B cell (primary cell): Measurements from ENCODE around the gene HIGD2A. TPM values are rescaled to one million over a fixed set of nuclear protein-coding genes. Genes with fewer than 3 reads are reported as not detected.

Source experiments
- ATAC-seq: fragments of 200-7000 bp; cut with Tn5 transposase; one replicate; pipeline ENCODE4 v1.10.0; 2021; ENCODE audit warnings: low read depth, mild to moderate bottlenecking, moderate number of reproducible peaks, moderate library complexity
- CTCF ChIA-PET: fragments of 350-600 bp; sonication (Branson Sonifier 250); formaldehyde crosslinking; loops from one replicate; lab custom pipeline; 2021; ENCODE audit warnings: antibody characterized with exemption, inconsistent platforms; lab: Charles Lee
- POLR2A ChIA-PET: fragments of 350-600 bp; sonication (Branson Sonifier 250); formaldehyde crosslinking; loops from one replicate; lab custom pipeline; 2021; ENCODE audit warnings: antibody characterized with exemption; lab: Charles Lee
- DNase-seq: peaks from one replicate; pipeline ENCODE4 v3.0.0; 2013
- H2AFZ ChIP-seq: 2 replicates; pipeline ENCODE4 v1.6.1; 2012; ENCODE audit warnings: mild to moderate bottlenecking, low read depth, low read length; ENCODE audit not compliant: insufficient read depth, poor library complexity, severe bottlenecking
- H3K27ac ChIP-seq, 2 donors: 1 replicate in 1 of 2; 2 replicates in 1 of 2; pipeline ENCODE4 v1.5.1; 2012 to 2013; ENCODE audit warnings: low read length in 2 of 2, mild to moderate bottlenecking in 2 of 2, moderate library complexity in 1 of 2
- H3K27me3 ChIP-seq, 4 experiments: fragments of 200-600 bp in 1 of 4; sonication (generic) in 1 of 4; replicated peaks in 1 of 4; 1 replicate in 2 of 4; 2 replicates in 2 of 4; pipeline versions ENCODE4 v1.6.1 to v1.7.0; 2013 to 2016; ENCODE audit warnings: low read length in 3 of 4, mild to moderate bottlenecking in 2 of 4, mixed read lengths in 1 of 4, moderate library complexity in 1 of 4; ENCODE audit not compliant: insufficient read depth in 4 of 4, control insufficient read depth in 3 of 4; ENCODE audit errors: control extremely low read depth in 1 of 4
- H3K36me3 ChIP-seq, 2 experiments: replicated peaks in 1 of 2; 1 replicate in 1 of 2; 2 replicates in 1 of 2; pipeline versions ENCODE4 v1.6.1 to v1.7.1; 2013; ENCODE audit warnings: low read length in 1 of 2; ENCODE audit not compliant: insufficient read depth in 2 of 2, control insufficient read depth in 1 of 2; ENCODE audit errors: control extremely low read depth in 1 of 2, extremely low read depth in 1 of 2
- H3K4me1 ChIP-seq, 2 donors: fragments of 200-600 bp in 1 of 2; sonication (generic) in 1 of 2; 1 replicate in 1 of 2; 2 replicates in 1 of 2; pipeline versions ENCODE4 v1.5.1 to v1.6.1; 2013 to 2017; ENCODE audit warnings: low read length in 2 of 2; ENCODE audit not compliant: control insufficient read depth in 2 of 2, insufficient read depth in 2 of 2
- H3K4me2 ChIP-seq: replicated peaks from 2 replicates; pipeline ENCODE3; 2012; ENCODE audit warnings: mild to moderate bottlenecking, low read depth, low read length; ENCODE audit not compliant: poor library complexity, severe bottlenecking
- H3K4me3 ChIP-seq, 5 experiments: fragments of 200-600 bp in 1 of 5; sonication (generic) in 1 of 5; 1 replicate in 3 of 5; 2 replicates in 2 of 5; pipeline versions ENCODE4 v1.5.1 to v1.7.0; 2011 to 2016; ENCODE audit warnings: low read length in 4 of 5, mild to moderate bottlenecking in 4 of 5, low read depth in 2 of 5, control low read depth in 1 of 5, moderate library complexity in 1 of 5; ENCODE audit not compliant: insufficient read depth in 1 of 5; ENCODE audit errors: control extremely low read depth in 1 of 5, extremely low read depth in 1 of 5
- H3K79me2 ChIP-seq: fragments of 200-600 bp; sonication (generic); one replicate; pipeline ENCODE4 v1.6.0; 2016; ENCODE audit warnings: low read length; ENCODE audit not compliant: control insufficient read depth, insufficient read depth
- H3K9ac ChIP-seq: fragments of 200-600 bp; sonication (generic); 2 replicates; pipeline ENCODE4 v1.6.1; 2017; ENCODE audit warnings: mild to moderate bottlenecking, low read length, moderate library complexity
- H3K9me3 ChIP-seq, 3 donors: one replicate each; pipeline versions ENCODE4 v1.6.1 to v1.7.1; 2013; ENCODE audit warnings: low read length in 2 of 3; ENCODE audit not compliant: control insufficient read depth in 2 of 3, insufficient read depth in 1 of 3; ENCODE audit errors: control extremely low read depth in 1 of 3
- H4K20me1 ChIP-seq: 2 replicates; pipeline ENCODE4 v1.6.0; 2012; ENCODE audit warnings: mild to moderate bottlenecking, low read length; ENCODE audit not compliant: insufficient read depth, control insufficient read depth, poor library complexity, severe bottlenecking
- H3K27ac Mint-ChIP-seq: one replicate; pipeline ENCODE4 v1.8.0; 2021; ENCODE audit warnings: mixed read lengths
- H3K27me3 Mint-ChIP-seq: one replicate; pipeline ENCODE4 v1.8.0; 2021; ENCODE audit warnings: mixed read lengths
- H3K4me1 Mint-ChIP-seq: one replicate; pipeline ENCODE4 v1.8.0; 2021; ENCODE audit warnings: mixed read lengths
- H3K4me3 Mint-ChIP-seq: one replicate; pipeline ENCODE4 v1.8.0; 2021; ENCODE audit warnings: mixed read lengths
- H3K9me3 Mint-ChIP-seq: one replicate; pipeline ENCODE4 v1.8.0; 2022; ENCODE audit warnings: mixed read lengths; ENCODE audit not compliant: insufficient read depth
- EZH2 ChIP-seq: IDR thresholded peaks from 2 replicates; pipeline ENCODE4 v1.6.1; 2012; ENCODE audit warnings: borderline replicate concordance, low read depth, mild to moderate bottlenecking, moderate library complexity, low read length; ENCODE audit not compliant: insufficient read depth, poor library complexity, severe bottlenecking
- WGBS: methylation state at CpG from one replicate; pipeline ENCODE4 v1.1.5; 2013; ENCODE audit warnings: missing lambda C conversion rate; ENCODE audit not compliant: insufficient coverage; 5-methylcytosine and 5-hydroxymethylcytosine counted together
- intact Hi-C: fragments of 100-400 bp; cut with micrococcal nuclease; formaldehyde crosslinking; loops from one replicate; pipeline ENCODE4 v1.10.0; 2022
- polyA plus RNA-seq: library from polyadenylated mRNA; depleted of rRNA; stranded (reverse); fragments of >200 nt; gene quantifications from 2 replicates; pipeline ENCODE4 v1.2.3, GENCODE V29; 2012
- total RNA-seq, 2 donors: library from RNA; stranded (reverse); fragments of 120-200 nt in 1 of 2; gene quantifications; 1 replicate in 1 of 2; 2 replicates in 1 of 2; pipeline versions ENCODE4 v1.2.3 to v1.2.4, GENCODE V29; 2013 to 2022
- TF ChIP-seq, protein P1 (sequence below): fragments of 200-600 bp; IDR thresholded peaks from one replicate; pipeline ENCODE4 v1.8.0; 2022; ENCODE audit warnings: antibody characterized with exemption, mild to moderate bottlenecking

Gene HIGD2A
- total and polyA plus RNA-seq, 2 donors (not counting 1 experiment from before 2014, with no cell fraction given) = 80.1 to 212 TPM

DNA sequence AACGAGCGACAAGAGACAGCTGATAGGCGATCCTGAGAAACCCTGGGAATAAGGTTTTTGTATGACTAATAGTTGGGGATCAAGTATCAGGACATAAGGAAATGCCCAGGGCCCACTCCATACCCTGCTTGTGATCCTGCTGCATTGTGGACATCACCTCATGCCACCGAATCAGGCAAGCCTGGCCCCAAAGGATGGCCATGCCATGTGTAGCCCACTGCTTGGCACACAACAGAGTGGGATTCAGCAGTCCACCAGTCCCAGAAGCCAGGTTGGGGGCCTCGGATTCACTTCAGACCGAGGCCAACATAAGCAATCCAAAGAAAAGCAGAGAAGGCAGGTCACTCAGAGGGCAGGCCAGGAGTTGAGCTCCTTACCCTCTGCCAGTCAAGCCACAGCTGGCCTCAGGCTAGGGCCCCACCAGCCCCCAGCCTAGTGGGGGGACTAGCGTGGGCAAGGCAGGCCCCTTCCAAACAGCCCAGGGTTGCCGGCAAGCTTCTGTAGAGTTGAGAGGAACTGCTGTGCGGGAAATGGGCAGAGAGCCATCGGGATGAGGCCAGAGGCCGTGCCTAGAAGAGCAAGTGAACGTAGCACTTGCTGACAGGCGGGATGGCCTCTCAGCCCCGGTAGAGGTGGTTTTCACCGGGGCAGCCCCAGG is 5.2 kb upstream of the HIGD2A start:
- peaks cover 22 to 26% of the 10 kb centered on the region in 2 donors for H3K4me1 ChIP-seq
- H3K27me3 ChIP-seq = no peaks in the 10 kb centered on the region
- no peak overlapping the region for H3K4me3 ChIP-seq
- no peak overlapping the region for H2AFZ ChIP-seq
- Mint-ChIP-seq H3K4me1 (peaks cover 27% of the 10 kb centered on the region), H3K27me3 (no peaks in the 10 kb centered on the region), H3K4me3 (no peak overlapping the region), H3K27ac (no peak overlapping the region), H3K9me3 (no peaks in the 10 kb centered on the region)
- H3K79me2 ChIP-seq = peaks cover 33% of the 10 kb centered on the region
- H3K27ac ChIP-seq = no peak overlapping the region
- intact Hi-C loops = loop anchor here (10.0 kb wide), 1 partner anchor 149 kb away; the partner anchor contains the start of gene SIMC1
- ATAC-seq = no peak
- no peak for DNase-seq
- POLR2A ChIA-PET = no interaction called here
- TF ChIP-seq EZH2 = no peak
- TF ChIP-seq, protein P1, sequence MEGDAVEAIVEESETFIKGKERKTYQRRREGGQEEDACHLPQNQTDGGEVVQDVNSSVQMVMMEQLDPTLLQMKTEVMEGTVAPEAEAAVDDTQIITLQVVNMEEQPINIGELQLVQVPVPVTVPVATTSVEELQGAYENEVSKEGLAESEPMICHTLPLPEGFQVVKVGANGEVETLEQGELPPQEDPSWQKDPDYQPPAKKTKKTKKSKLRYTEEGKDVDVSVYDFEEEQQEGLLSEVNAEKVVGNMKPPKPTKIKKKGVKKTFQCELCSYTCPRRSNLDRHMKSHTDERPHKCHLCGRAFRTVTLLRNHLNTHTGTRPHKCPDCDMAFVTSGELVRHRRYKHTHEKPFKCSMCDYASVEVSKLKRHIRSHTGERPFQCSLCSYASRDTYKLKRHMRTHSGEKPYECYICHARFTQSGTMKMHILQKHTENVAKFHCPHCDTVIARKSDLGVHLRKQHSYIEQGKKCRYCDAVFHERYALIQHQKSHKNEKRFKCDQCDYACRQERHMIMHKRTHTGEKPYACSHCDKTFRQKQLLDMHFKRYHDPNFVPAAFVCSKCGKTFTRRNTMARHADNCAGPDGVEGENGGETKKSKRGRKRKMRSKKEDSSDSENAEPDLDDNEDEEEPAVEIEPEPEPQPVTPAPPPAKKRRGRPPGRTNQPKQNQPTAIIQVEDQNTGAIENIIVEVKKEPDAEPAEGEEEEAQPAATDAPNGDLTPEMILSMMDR = no peak
- H3K9ac ChIP-seq = no peak overlapping the region
- H3K36me3 ChIP-seq = peaks cover 5 to 56% of the 10 kb centered on the region in 2 experiments
- H4K20me1 ChIP-seq = peaks cover 9% of the 10 kb centered on the region
- 88% methylated on average over 9 of the region's 15 CpGs for WGBS
- CTCF ChIA-PET = no interaction called here
- no peaks in the 10 kb centered on the region for H3K9me3 ChIP-seq
- no peak overlapping the region for H3K4me2 ChIP-seq

DNA sequence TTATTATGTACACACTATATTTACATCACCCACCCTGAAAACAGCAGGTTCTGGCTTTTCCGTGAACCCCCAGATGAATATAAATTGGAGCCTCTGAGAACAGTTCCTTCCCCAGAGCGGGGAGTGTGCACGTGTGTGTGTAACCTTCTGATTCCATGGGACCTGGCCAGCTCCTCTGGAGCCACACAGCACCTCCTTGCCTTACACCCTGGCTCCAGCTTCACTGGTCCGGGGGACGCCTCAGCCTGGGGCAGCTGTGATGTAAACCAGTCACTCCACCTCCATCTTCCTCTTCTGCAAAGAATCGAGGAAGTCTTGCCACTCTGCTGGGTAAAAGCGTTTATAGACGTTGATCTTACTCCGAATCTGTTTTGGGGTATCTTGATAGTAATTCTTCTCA is 4.6 kb upstream of the HIGD2A start:
- no peak for DNase-seq
- Histone ChIP-seq H3K9me3 (no peaks in the 10 kb centered on the region), H3K4me3 (no peak overlapping the region), H3K36me3 (peaks cover 5 to 56% of the 10 kb centered on the region in 2 experiments), H4K20me1 (peaks cover 9% of the 10 kb centered on the region), H3K4me1 (peaks cover 22 to 26% of the 10 kb centered on the region in 2 donors), H3K9ac (no peak overlapping the region), H2AFZ (no peak overlapping the region), H3K27me3 (no peaks in the 10 kb centered on the region), H3K79me2 (peaks cover 34% of the 10 kb centered on the region), H3K4me2 (no peak overlapping the region), H3K27ac (no peak overlapping the region)
- no peaks in the 10 kb centered on the region for H3K27me3 Mint-ChIP-seq
- ChIA-PET CTCF (no interaction called here), POLR2A (no interaction called here)
- H3K9me3 Mint-ChIP-seq = no peaks in the 10 kb centered on the region
- no peak for ATAC-seq
- intact Hi-C loops = loop anchor here (10.0 kb wide), 1 partner anchor 149 kb away; the partner anchor contains the start of gene SIMC1
- TF ChIP-seq, protein P1 = no peak
- no peak for TF ChIP-seq EZH2
- no peak overlapping the region for H3K4me3 Mint-ChIP-seq
- H3K27ac Mint-ChIP-seq = no peak overlapping the region
- H3K4me1 Mint-ChIP-seq = peaks cover 28% of the 10 kb centered on the region
- 100% methylated on average over 4 of the region's 9 CpGs for WGBS
